ENCODE data around the gene INTS6L. TPM values are rescaled to one million over a fixed set of nuclear protein-coding genes. Genes with fewer than 3 reads are reported as not detected.

INTS6L gene
- total and polyA plus RNA-seq, 2 donors from 2014 or later: 4.7 to 7.7 TPM

DNA sequence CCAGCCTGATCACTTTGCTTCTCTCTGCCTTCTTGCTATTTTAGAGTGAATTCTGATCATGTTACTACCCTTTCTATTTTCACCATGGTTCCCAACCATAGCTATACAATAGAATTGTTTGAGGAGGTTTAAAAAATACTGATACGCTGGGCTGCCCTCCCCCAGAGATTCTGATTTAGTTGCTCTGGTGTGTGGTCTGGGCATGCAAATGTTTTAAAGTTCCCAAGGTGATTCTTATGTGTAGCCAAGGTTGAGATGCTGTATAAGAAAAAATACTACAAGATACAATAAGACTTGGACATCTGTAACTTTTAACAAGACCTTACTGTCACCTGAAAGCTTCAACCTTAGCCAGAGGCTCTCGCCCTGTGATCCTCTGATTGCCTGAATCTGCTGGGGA is 22.2 kb upstream of the INTS6L start:
- no peaks in the 10 kb centered on the region for H3K4me1 ChIP-seq (ENCODE audit: control insufficient read depth in 2 of 3, insufficient read depth in 2 of 3, low read depth in 1 of 3, low read length in 3 of 3)
- H3K27ac ChIP-seq (ENCODE audit: low read depth in 2 of 2, low read length in 2 of 2): no peak overlapping the region
- no peaks in the 10 kb centered on the region for H3K36me3 ChIP-seq (ENCODE audit: control insufficient read depth in 2 of 3, insufficient read depth in 3 of 3, low read length in 3 of 3)
- intact Hi-C loops (cut with DNase I): no loop called here
- H3K4me3 ChIP-seq (ENCODE audit: low read length in 3 of 3): no peak overlapping the region
- H3K9ac ChIP-seq (ENCODE audit: low read length in 3 of 3): no peak overlapping the region
- TF ChIP-seq, protein P1, sequence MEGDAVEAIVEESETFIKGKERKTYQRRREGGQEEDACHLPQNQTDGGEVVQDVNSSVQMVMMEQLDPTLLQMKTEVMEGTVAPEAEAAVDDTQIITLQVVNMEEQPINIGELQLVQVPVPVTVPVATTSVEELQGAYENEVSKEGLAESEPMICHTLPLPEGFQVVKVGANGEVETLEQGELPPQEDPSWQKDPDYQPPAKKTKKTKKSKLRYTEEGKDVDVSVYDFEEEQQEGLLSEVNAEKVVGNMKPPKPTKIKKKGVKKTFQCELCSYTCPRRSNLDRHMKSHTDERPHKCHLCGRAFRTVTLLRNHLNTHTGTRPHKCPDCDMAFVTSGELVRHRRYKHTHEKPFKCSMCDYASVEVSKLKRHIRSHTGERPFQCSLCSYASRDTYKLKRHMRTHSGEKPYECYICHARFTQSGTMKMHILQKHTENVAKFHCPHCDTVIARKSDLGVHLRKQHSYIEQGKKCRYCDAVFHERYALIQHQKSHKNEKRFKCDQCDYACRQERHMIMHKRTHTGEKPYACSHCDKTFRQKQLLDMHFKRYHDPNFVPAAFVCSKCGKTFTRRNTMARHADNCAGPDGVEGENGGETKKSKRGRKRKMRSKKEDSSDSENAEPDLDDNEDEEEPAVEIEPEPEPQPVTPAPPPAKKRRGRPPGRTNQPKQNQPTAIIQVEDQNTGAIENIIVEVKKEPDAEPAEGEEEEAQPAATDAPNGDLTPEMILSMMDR (IDR thresholded peaks at IDR 0.05; ENCODE audit: borderline replicate concordance, extremely low read depth, insufficient read depth): no peak
- H3K27me3 ChIP-seq (ENCODE audit: control insufficient read depth, insufficient read depth, low read length): peaks cover 2% of the 10 kb centered on the region
- FAIRE-seq: no peak
- no peak for DNase-seq
- H3K9me3 ChIP-seq (ENCODE audit: control insufficient read depth in 2 of 3, insufficient read depth in 1 of 3, low read length in 3 of 3): no peaks in the 10 kb centered on the region

DNA sequence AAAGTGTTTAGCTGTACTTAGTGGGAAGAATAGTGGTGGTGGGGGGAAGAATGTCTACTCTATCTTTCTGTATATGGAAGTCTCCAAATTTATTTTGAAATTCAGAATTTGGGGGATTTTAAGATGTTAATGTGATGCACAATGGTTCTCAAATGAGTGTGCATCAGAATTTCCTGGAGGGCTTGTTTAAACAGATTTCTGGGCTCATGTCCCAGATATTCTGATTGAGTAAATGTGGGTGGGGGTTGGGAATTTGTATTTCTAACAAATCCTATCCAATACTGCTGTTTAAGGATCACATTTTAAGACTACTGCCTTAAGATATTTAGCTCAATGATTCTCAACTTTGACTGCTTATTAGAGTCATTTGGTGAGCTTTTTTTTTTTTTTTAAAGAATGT is 15.1 kb upstream of the INTS6L start:
- TF ChIP-seq, protein P1 (IDR thresholded peaks at IDR 0.05; ENCODE audit: borderline replicate concordance, extremely low read depth, insufficient read depth): no peak
- H3K9ac ChIP-seq (ENCODE audit: low read length in 3 of 3): no peak overlapping the region
- H3K4me1 ChIP-seq (ENCODE audit: control insufficient read depth in 2 of 3, insufficient read depth in 2 of 3, low read depth in 1 of 3, low read length in 3 of 3): no peaks in the 10 kb centered on the region
- no peak overlapping the region for H3K4me3 ChIP-seq (ENCODE audit: low read length in 3 of 3)
- intact Hi-C loops (cut with DNase I): no loop called here
- no peaks in the 10 kb centered on the region for H3K27me3 ChIP-seq (ENCODE audit: control insufficient read depth, insufficient read depth, low read length)
- H3K36me3 ChIP-seq (ENCODE audit: control insufficient read depth in 2 of 3, insufficient read depth in 3 of 3, low read length in 3 of 3): no peaks in the 10 kb centered on the region
- H3K9me3 ChIP-seq (ENCODE audit: control insufficient read depth in 2 of 3, insufficient read depth in 1 of 3, low read length in 3 of 3): no peaks in the 10 kb centered on the region
- DNase-seq (no peak), FAIRE-seq (no peak)
- H3K27ac ChIP-seq (ENCODE audit: low read depth in 2 of 2, low read length in 2 of 2): no peak overlapping the region

DNA sequence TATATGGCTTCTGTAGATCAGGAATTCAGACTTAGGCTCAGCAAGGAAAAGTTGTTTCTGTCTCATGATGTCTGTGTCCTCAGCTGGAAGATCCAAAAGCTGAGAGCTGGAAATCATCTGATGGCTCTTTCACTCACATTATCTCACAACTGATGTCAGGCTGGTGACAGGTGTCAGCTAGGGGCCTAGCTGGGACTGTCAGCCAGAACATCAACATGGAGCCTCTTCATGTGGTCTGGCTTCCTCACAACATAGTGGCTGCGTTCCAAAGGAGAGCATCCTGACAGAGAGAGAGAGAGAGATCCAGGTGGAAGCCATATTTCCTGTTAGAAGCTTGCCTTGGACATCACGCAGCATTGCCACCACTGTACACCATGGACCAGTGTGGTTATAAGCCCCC is 10.6 kb upstream of the INTS6L start:
- TF ChIP-seq, protein P1 (IDR thresholded peaks at IDR 0.05; ENCODE audit: borderline replicate concordance, extremely low read depth, insufficient read depth): no peak
- H3K27ac ChIP-seq (ENCODE audit: low read depth in 2 of 2, low read length in 2 of 2): no peak overlapping the region
- no peak overlapping the region for H3K4me3 ChIP-seq (ENCODE audit: low read length in 3 of 3)
- H3K36me3 ChIP-seq (ENCODE audit: control insufficient read depth in 2 of 3, insufficient read depth in 3 of 3, low read length in 3 of 3): no peaks in the 10 kb centered on the region
- FAIRE-seq: no peak
- H3K9ac ChIP-seq (ENCODE audit: low read length in 3 of 3): no peak overlapping the region
- H3K27me3 ChIP-seq (ENCODE audit: control insufficient read depth, insufficient read depth, low read length): no peaks in the 10 kb centered on the region
- no peaks in the 10 kb centered on the region for H3K9me3 ChIP-seq (ENCODE audit: control insufficient read depth in 2 of 3, insufficient read depth in 1 of 3, low read length in 3 of 3)
- intact Hi-C loops (cut with DNase I): no loop called here
- no peaks in the 10 kb centered on the region for H3K4me1 ChIP-seq (ENCODE audit: control insufficient read depth in 2 of 3, insufficient read depth in 2 of 3, low read depth in 1 of 3, low read length in 3 of 3)
- DNase-seq: no peak

DNA sequence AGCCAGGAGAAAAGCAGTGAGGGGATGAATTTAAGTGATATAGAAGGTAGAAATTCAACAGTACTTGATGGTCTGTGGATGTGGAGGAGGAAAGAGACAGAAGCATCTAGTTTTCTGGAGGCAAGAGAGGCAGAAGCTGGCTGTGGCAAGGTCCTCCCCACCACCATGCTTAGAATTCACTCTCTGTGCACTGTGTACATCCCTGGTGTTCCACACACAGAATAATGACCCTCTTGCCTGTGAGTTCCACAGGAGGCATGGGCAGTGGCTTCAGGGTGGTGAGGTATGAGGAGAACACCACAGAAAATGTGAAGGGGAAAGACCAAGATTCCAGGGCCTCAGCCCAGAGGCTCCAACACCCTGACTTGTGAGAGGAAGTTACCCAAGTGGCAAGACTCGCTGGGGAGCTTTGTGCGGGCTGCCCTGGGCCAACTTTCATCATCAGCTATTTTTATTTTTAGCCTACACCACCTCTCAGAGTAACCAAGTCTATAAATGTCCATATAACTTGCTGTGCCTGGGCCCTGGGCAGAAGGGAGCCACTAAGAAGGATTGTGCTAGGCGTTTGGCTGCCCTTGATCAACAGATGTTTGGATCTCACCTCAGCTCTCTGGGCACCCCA is 7.8 kb upstream of the INTS6L start:
- H3K36me3 ChIP-seq (ENCODE audit: control insufficient read depth in 2 of 3, insufficient read depth in 3 of 3, low read length in 3 of 3): no peaks in the 10 kb centered on the region
- no peaks in the 10 kb centered on the region for H3K9me3 ChIP-seq (ENCODE audit: control insufficient read depth in 2 of 3, insufficient read depth in 1 of 3, low read length in 3 of 3)
- no peak for DNase-seq
- no peaks in the 10 kb centered on the region for H3K4me1 ChIP-seq (ENCODE audit: control insufficient read depth in 2 of 3, insufficient read depth in 2 of 3, low read depth in 1 of 3, low read length in 3 of 3)
- intact Hi-C loops (cut with DNase I): no loop called here
- no peaks in the 10 kb centered on the region for H3K27me3 ChIP-seq (ENCODE audit: control insufficient read depth, insufficient read depth, low read length)
- no peak for FAIRE-seq
- H3K9ac ChIP-seq (ENCODE audit: low read length in 3 of 3): no peak overlapping the region
- TF ChIP-seq, protein P1 (IDR thresholded peaks at IDR 0.05; ENCODE audit: borderline replicate concordance, extremely low read depth, insufficient read depth): no peak
- H3K4me3 ChIP-seq (ENCODE audit: low read length in 3 of 3): no peak overlapping the region
- H3K27ac ChIP-seq (ENCODE audit: low read depth in 2 of 2, low read length in 2 of 2): no peak overlapping the region
